Measurements from ENCODE around the gene ZBTB43.
"Not testable (repeated sequence)": the region's sequence is repeated elsewhere in the genome, so short reads cannot be mapped to it uniquely, and the experiment has no call there.

ZBTB43 gene

DNA sequence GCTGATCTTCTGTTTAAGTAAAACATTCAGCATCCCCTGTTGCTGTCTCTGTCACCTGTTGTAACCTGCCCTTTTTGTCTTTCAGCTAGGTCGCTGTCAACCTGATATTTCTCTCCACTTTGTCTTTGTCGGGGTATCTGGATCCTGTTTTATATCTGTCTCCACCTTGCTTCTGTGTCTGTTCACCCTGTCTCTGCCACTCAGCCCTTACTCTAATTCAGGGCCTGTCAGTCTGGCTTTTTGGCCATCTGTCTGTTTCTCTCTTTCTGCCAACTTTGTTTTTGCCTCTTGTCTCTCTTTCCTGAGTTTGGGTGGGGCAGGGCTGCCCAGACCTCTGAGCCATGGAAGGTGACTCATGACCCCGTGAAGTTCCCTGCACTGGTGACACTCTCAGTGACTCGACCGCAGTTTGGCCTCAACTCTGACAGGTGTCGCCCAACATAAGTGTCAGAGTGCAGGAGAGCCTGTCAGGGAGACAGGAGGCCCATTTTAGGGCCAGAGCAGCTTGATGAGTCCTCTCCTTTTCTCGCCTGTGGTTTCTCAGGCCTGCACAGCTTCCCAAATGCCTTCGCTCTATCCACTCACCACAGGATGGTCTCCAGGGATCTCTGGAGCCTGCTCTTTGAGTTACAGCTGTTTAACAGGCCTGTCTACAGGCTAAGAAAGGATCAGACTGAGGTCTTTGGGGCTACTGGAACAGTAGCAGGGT is 868 bp downstream of the ZBTB43 start:
- H3K27me3 Mint-ChIP-seq = no peaks in the 10 kb centered on the region
- peaks cover 5% of the 10 kb centered on the region for H3K36me3 Mint-ChIP-seq
- peak overlapping the region; percentile 98 for H3K4me3 Mint-ChIP-seq
- H3K27ac Mint-ChIP-seq = peak overlapping the region; percentile 100
- no peaks in the 10 kb centered on the region for H3K9me3 Mint-ChIP-seq (ENCODE audit: low read depth)
- H3K4me1 Mint-ChIP-seq (ENCODE audit: low read depth) = peaks cover 43% of the 10 kb centered on the region

GRCh38 chr9:126806336-126806735 is 1.5 kb downstream of the ZBTB43 start:
- peak overlapping the region; percentile 98 for H3K4me3 Mint-ChIP-seq
- H3K4me1 Mint-ChIP-seq (ENCODE audit: low read depth) = peaks cover 43% of the 10 kb centered on the region
- peaks cover 5% of the 10 kb centered on the region for H3K36me3 Mint-ChIP-seq
- H3K27me3 Mint-ChIP-seq = no peaks in the 10 kb centered on the region
- no peaks in the 10 kb centered on the region for H3K9me3 Mint-ChIP-seq (ENCODE audit: low read depth)
- H3K27ac Mint-ChIP-seq = peak overlapping the region; percentile 100

GRCh38 chr9:126809068-126809467 is 4.2 kb downstream of the ZBTB43 start:
- no peaks in the 10 kb centered on the region for H3K9me3 Mint-ChIP-seq (ENCODE audit: low read depth)
- peaks cover 19% of the 10 kb centered on the region for H3K36me3 Mint-ChIP-seq
- H3K27ac Mint-ChIP-seq = no peak overlapping the region
- no peaks in the 10 kb centered on the region for H3K27me3 Mint-ChIP-seq
- H3K4me3 Mint-ChIP-seq = no peak overlapping the region
- peaks cover 57% of the 10 kb centered on the region for H3K4me1 Mint-ChIP-seq (ENCODE audit: low read depth)

DNA sequence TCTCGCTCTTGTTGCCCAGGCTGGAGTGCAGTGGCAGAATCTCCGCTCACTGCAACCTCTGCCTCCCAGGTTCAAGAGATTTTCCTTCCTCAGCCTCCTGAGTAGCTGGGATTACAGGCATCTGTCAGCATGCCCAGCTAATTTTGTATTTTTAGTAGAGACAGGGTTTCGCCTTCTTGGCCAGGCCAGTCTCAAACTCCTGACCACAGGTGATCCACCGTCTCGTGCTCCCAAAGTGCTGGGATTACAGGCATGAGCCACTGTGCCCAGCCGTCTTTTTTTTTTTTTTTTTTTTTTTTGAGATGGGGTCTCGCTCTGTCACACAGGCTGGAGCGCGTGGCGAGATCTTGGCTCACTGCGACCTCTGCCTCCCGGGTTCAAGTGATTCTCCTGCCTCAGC is 5.4 kb downstream of the ZBTB43 start:
- not testable (repeated sequence) for H3K4me3 Mint-ChIP-seq; H3K27ac Mint-ChIP-seq; H3K9me3 Mint-ChIP-seq (ENCODE audit: low read depth)

GRCh38 chr9:126813072-126813471 is 8.2 kb downstream of the ZBTB43 start:
- Mint-ChIP-seq H3K27ac (no peak overlapping the region), H3K9me3 (ENCODE audit: low read depth) (peaks cover 8% of the 10 kb centered on the region), H3K36me3 (peaks cover 30% of the 10 kb centered on the region), H3K27me3 (no peaks in the 10 kb centered on the region), H3K4me3 (no peak overlapping the region), H3K4me1 (ENCODE audit: low read depth) (peaks cover 42% of the 10 kb centered on the region)

More for the DNA sequence above, 5.4 kb downstream of the ZBTB43 start:
- H3K27me3 Mint-ChIP-seq = not testable (repeated sequence)
- Mint-ChIP-seq H3K36me3 (peaks cover 21% of the 10 kb centered on the region), H3K4me1 (ENCODE audit: low read depth) (peaks cover 54% of the 10 kb centered on the region)

DNA sequence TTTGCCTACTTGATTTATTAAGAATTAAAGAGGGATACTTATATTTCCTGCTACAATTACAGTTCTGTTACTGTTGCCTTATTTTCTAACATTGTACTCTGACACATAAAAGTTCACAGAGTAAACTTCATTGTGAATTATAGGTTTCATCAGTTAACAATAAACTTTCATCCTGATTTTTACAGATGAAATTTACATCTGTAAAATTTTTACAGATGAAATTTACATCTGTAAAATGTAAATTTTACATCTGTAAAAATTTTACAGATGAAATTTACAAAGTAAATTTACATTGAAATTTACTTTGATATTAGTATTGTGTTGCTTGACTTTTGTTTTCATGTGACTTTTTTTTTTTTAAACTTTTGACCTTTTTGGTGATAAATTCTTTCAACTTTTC is 9.3 kb downstream of the ZBTB43 start:
- peaks cover 36% of the 10 kb centered on the region for H3K36me3 Mint-ChIP-seq
- H3K27me3 Mint-ChIP-seq = no peaks in the 10 kb centered on the region
- H3K9me3 Mint-ChIP-seq (ENCODE audit: low read depth) = peaks cover 14% of the 10 kb centered on the region
- no peak overlapping the region for H3K4me3 Mint-ChIP-seq
- H3K27ac Mint-ChIP-seq = no peak overlapping the region
- H3K4me1 Mint-ChIP-seq (ENCODE audit: low read depth) = peaks cover 39% of the 10 kb centered on the region

DNA sequence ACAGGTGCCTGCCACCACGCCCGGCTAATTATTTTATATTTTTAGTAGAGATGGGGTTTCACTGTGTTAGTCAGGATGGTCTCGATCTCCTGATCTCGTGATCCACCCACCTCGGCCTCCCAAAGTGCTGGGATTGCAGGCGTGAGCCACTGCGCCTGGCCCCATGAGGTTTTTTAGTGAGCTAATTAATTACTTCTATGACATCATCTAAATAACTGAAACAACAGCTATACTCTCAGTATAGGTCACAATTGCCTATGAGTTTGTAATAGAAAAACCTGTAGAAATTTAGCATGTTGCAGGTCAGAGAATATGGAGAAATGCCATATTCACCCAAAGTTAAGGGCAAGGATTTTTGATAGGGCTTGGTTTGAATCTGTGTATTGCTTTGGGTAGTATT is 12.8 kb downstream of the ZBTB43 start:
- not testable (repeated sequence) for H3K27me3 Mint-ChIP-seq, H3K4me3 Mint-ChIP-seq, H3K27ac Mint-ChIP-seq
- peaks cover 14% of the 10 kb centered on the region for H3K9me3 Mint-ChIP-seq (ENCODE audit: low read depth)
- H3K36me3 Mint-ChIP-seq = peaks cover 39% of the 10 kb centered on the region
- peaks cover 44% of the 10 kb centered on the region for H3K4me1 Mint-ChIP-seq (ENCODE audit: low read depth)

DNA sequence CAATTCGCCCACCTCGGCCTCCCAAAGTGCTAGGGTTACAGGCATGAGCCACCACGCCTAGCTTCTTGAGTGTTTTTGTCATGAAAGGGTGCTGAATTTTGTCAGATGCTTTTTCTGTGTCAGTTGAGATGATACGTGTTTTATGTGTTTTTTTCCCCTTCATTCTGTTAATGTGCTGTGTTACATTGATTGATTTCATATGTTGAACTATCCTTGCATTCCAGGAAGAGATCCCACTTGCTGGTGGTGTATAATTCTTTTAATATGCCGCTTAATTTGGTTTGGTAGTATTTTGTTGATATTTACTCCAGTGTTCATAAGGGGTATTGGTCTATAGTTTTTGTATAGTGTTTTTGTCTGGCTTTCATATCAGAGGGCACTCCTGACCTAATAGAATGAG is 13.6 kb downstream of the ZBTB43 start:
- H3K27me3 Mint-ChIP-seq = no peaks in the 10 kb centered on the region
- H3K4me1 Mint-ChIP-seq (ENCODE audit: low read depth) = peaks cover 44% of the 10 kb centered on the region
- H3K4me3 Mint-ChIP-seq = no peak overlapping the region
- peaks cover 14% of the 10 kb centered on the region for H3K9me3 Mint-ChIP-seq (ENCODE audit: low read depth)
- no peak overlapping the region for H3K27ac Mint-ChIP-seq
- peaks cover 34% of the 10 kb centered on the region for H3K36me3 Mint-ChIP-seq

- no peaks in the 10 kb centered on the region for H3K27me3 Mint-ChIP-seq
- H3K27ac Mint-ChIP-seq = no peak overlapping the region
- H3K4me3 Mint-ChIP-seq = no peak overlapping the region
- H3K4me1 Mint-ChIP-seq (ENCODE audit: low read depth) = peaks cover 47% of the 10 kb centered on the region
- peaks cover 31% of the 10 kb centered on the region for H3K36me3 Mint-ChIP-seq
- peaks cover 14% of the 10 kb centered on the region for H3K9me3 Mint-ChIP-seq (ENCODE audit: low read depth)
These were observed 14.6 kb downstream of the ZBTB43 start for GRCh38 chr9:126819482-126819881.

GRCh38 chr9:126822278-126822677 is 17.4 kb downstream of the ZBTB43 start:
- no peaks in the 10 kb centered on the region for H3K27me3 Mint-ChIP-seq
- H3K36me3 Mint-ChIP-seq = peaks cover 22% of the 10 kb centered on the region
- H3K4me3 Mint-ChIP-seq = no peak overlapping the region
- H3K27ac Mint-ChIP-seq = no peak overlapping the region
- peaks cover 6% of the 10 kb centered on the region for H3K9me3 Mint-ChIP-seq (ENCODE audit: low read depth)
- peaks cover 46% of the 10 kb centered on the region for H3K4me1 Mint-ChIP-seq (ENCODE audit: low read depth)

- no peak overlapping the region for H3K27ac Mint-ChIP-seq
- H3K27me3 Mint-ChIP-seq = no peaks in the 10 kb centered on the region
- H3K4me1 Mint-ChIP-seq (ENCODE audit: low read depth) = peaks cover 46% of the 10 kb centered on the region
- H3K9me3 Mint-ChIP-seq (ENCODE audit: low read depth) = peaks cover 6% of the 10 kb centered on the region
- no peak overlapping the region for H3K4me3 Mint-ChIP-seq
- H3K36me3 Mint-ChIP-seq = peaks cover 22% of the 10 kb centered on the region
These were observed 18.0 kb downstream of the ZBTB43 start for GRCh38 chr9:126822873-126823272.

DNA sequence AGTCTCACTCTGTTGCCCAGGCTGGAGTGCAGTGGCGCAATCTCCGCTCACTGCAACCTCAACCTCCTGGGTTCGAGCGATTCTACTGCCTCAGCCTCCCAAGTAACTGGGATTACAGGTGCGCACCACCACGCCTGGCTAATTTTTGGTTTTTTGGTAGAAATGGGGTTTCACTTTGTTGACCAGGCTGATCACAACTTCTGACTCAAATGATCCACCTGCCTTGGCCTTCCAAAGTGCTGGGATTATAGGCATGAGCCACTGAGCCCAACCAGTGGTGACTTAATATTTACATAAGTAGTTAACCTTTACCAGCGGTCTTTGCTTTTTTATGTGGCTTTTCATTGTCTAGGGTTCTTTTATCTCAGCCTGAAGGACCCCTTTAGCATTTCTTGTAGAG is 19.2 kb downstream of the ZBTB43 start:
- not testable (repeated sequence) for H3K27ac Mint-ChIP-seq; H3K27me3 Mint-ChIP-seq; H3K9me3 Mint-ChIP-seq (ENCODE audit: low read depth); H3K4me3 Mint-ChIP-seq
- Mint-ChIP-seq H3K4me1 (ENCODE audit: low read depth) (peaks cover 44% of the 10 kb centered on the region), H3K36me3 (peaks cover 16% of the 10 kb centered on the region)

DNA sequence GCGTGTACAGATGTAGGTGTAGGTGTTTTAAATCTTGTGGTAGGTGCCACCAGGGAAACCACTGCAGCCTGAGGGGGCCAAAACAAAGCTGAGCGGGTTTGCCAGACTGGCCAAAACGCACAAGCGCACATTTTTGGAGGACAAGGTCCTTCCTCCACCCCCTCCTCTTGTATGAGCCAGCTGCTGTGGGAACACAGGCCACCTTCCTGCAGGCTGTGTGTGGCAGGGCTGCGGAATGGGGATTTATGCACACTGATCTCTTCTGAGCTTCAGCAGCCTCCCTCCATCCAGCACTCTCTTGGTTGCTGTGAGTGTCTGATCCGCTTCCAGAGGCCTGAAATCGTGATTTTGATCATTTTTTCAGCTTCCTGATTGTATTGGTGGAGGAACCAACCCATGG is 22.4 kb downstream of the ZBTB43 start:
- Mint-ChIP-seq H3K27me3 (no peaks in the 10 kb centered on the region), H3K9me3 (ENCODE audit: low read depth) (no peaks in the 10 kb centered on the region), H3K36me3 (peaks cover 8% of the 10 kb centered on the region), H3K4me3 (no peak overlapping the region), H3K4me1 (ENCODE audit: low read depth) (peaks cover 38% of the 10 kb centered on the region), H3K27ac (no peak overlapping the region)

GRCh38 chr9:126829035-126829434 is 24.2 kb downstream of the ZBTB43 start:
- Mint-ChIP-seq H3K4me1 (ENCODE audit: low read depth) (peaks cover 34% of the 10 kb centered on the region), H3K27ac (no peak overlapping the region), H3K36me3 (peaks cover 13% of the 10 kb centered on the region), H3K27me3 (no peaks in the 10 kb centered on the region), H3K9me3 (ENCODE audit: low read depth) (no peaks in the 10 kb centered on the region), H3K4me3 (no peak overlapping the region)

GRCh38 chr9:126830827-126831226 is 26.0 kb downstream of the ZBTB43 start:
- no peak overlapping the region for H3K4me3 Mint-ChIP-seq
- H3K27me3 Mint-ChIP-seq = no peaks in the 10 kb centered on the region
- H3K36me3 Mint-ChIP-seq = peaks cover 14% of the 10 kb centered on the region
- H3K9me3 Mint-ChIP-seq (ENCODE audit: low read depth) = no peaks in the 10 kb centered on the region
- H3K27ac Mint-ChIP-seq = no peak overlapping the region
- peaks cover 31% of the 10 kb centered on the region for H3K4me1 Mint-ChIP-seq (ENCODE audit: low read depth)

- peaks cover 31% of the 10 kb centered on the region for H3K4me1 Mint-ChIP-seq (ENCODE audit: low read depth)
- no peak overlapping the region for H3K4me3 Mint-ChIP-seq
- H3K27me3 Mint-ChIP-seq = no peaks in the 10 kb centered on the region
- no peaks in the 10 kb centered on the region for H3K9me3 Mint-ChIP-seq (ENCODE audit: low read depth)
- H3K36me3 Mint-ChIP-seq = peaks cover 13% of the 10 kb centered on the region
- H3K27ac Mint-ChIP-seq = no peak overlapping the region
These were observed 27.6 kb downstream of the ZBTB43 start for GRCh38 chr9:126832440-126832839.
